ENCODE measurements around the gene PPIF. TPM values are rescaled to one million over a fixed set of nuclear protein-coding genes. Genes with fewer than 3 reads are reported as not detected.

The PPIF gene
- total and polyA plus RNA-seq, 2 of the 13 experiments (the other 11 are each of a cell fraction or from before 2014, with no cell fraction given): 147 to 157 TPM

DNA sequence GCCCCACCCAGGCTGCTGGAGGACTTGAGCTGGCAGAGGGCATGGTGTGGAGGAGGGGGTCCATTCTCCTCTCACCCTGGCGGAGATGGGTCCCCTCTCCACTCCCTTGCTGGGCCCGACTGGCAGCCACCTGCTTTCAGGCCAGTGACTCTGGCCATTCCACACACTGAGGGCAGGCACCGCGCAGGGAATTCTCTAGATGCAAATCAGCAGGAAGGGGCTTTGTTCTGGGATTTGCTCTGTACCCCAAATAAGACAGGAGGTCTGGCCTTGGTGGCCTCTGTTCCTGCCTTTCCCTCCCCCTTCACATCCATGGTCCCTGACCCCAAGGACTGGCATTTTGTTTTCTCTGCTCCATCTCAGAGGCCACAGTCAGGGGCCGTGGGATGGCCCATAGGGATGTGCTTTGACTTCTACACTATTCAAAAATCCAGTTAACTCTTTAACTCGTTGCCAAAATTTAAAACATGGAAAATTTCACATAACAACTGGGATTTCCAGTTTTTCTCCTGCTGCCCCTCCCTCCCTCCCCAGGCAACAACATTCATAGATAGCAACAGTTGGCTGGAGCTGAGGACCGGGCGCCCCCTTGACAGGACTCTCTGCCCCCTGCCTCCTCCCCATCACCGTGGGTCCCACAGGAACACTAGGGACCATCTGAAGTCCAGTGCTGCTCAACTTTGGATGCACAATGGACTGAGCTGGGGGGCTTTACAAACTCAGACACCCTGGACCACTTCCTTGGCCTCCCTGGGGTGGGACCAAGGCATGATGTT, 33.9 kb downstream of the PPIF start (continued):
- TF ChIP-seq PRDM10 (CRISPR knock-in tag; IDR thresholded peaks at IDR 0.05; ENCODE audit: low read depth) (no peak), RARG (CRISPR knock-in tag; IDR thresholded peaks at IDR 0.05; ENCODE audit: low read depth) (no peak), ZNF564 (CRISPR knock-in tag; IDR thresholded peaks at IDR 0.05) (no peak), ZFP37 (CRISPR knock-in tag; IDR thresholded peaks at IDR 0.05; ENCODE audit: borderline replicate concordance) (no peak), ZMYM3 (CRISPR knock-in tag; IDR thresholded peaks at IDR 0.05) (no peak), GATA4 (IDR thresholded peaks at IDR 0.05; ENCODE audit: borderline replicate concordance, low read depth) (no peak), HDAC2 (CRISPR knock-in tag; IDR thresholded peaks at IDR 0.05) (no peak), FOXM1 (CRISPR knock-in tag; IDR thresholded peaks at IDR 0.05) (no peak), ZNF652 (CRISPR knock-in tag; IDR thresholded peaks at IDR 0.05; ENCODE audit: borderline replicate concordance, low read depth) (peak; percentile 67; the same call in 1 of the 2 replicates), ZNF451 (CRISPR knock-in tag; IDR thresholded peaks at IDR 0.05) (no peak), KLF11 (CRISPR knock-in tag; IDR thresholded peaks at IDR 0.05) (no peak), JARID2 (CRISPR knock-in tag; IDR thresholded peaks at IDR 0.05; ENCODE audit: insufficient replicate concordance) (no peak), ESRRA (CRISPR knock-in tag; IDR thresholded peaks at IDR 0.05; ENCODE audit: low read depth) (no peak), IRF9 (CRISPR knock-in tag; IDR thresholded peaks at IDR 0.05; ENCODE audit: borderline replicate concordance) (0 out of 2 replicates have a peak, but pooled peaks have one; percentile 1), ELF4 (CRISPR knock-in tag; IDR thresholded peaks at IDR 0.05; ENCODE audit: borderline replicate concordance) (no peak), HOXA9 (CRISPR knock-in tag; IDR thresholded peaks at IDR 0.05; ENCODE audit: borderline replicate concordance) (no peak)
- TF ChIP-seq, protein P1, sequence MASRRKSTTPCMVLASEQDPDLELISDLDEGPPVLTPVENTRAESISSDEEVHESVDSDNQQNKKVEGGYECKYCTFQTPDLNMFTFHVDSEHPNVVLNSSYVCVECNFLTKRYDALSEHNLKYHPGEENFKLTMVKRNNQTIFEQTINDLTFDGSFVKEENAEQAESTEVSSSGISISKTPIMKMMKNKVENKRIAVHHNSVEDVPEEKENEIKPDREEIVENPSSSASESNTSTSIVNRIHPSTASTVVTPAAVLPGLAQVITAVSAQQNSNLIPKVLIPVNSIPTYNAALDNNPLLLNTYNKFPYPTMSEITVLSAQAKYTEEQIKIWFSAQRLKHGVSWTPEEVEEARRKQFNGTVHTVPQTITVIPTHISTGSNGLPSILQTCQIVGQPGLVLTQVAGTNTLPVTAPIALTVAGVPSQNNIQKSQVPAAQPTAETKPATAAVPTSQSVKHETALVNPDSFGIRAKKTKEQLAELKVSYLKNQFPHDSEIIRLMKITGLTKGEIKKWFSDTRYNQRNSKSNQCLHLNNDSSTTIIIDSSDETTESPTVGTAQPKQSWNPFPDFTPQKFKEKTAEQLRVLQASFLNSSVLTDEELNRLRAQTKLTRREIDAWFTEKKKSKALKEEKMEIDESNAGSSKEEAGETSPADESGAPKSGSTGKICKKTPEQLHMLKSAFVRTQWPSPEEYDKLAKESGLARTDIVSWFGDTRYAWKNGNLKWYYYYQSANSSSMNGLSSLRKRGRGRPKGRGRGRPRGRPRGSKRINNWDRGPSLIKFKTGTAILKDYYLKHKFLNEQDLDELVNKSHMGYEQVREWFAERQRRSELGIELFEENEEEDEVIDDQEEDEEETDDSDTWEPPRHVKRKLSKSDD (CRISPR knock-in tag; IDR thresholded peaks at IDR 0.05; ENCODE audit: low read depth): no peak
- TF ChIP-seq, protein P2, sequence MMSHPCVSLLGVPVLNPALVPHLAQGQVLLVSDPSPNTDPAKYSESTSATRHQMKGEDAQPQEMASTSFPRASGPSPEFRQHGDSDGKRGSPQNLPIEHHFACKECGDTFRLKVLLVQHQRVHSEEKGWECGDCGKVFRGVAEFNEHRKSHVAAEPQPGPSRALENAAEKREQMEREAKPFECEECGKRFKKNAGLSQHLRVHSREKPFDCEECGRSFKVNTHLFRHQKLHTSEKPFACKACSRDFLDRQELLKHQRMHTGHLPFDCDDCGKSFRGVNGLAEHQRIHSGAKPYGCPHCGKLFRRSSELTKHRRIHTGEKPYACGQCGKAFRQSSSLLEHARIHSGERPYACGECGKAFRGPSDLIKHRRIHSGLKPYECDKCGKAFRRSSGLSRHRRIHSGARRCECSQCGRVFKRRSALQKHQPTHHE (CRISPR knock-in tag; IDR thresholded peaks at IDR 0.05; ENCODE audit: borderline replicate concordance): no peak

Measured in HepG2 (cell line).